HUES48 (cell line): ENCODE measurements around the gene IQSEC1.

ENCODE experiments used
- H3K27ac ChIP-seq: one replicate; pipeline ENCODE4 v1.7.0; 2013; ENCODE audit warnings: low read depth, low read length, inconsistent platforms
- H3K27me3 ChIP-seq: 2 replicates; pipeline ENCODE4 v1.6.1; 2013; ENCODE audit warnings: mild to moderate bottlenecking, low read length; ENCODE audit not compliant: control insufficient read depth, insufficient read depth
- H3K36me3 ChIP-seq: 2 replicates; pipeline ENCODE4 v1.6.1; 2013; ENCODE audit warnings: low read length; ENCODE audit not compliant: control insufficient read depth, insufficient read depth
- H3K4me1 ChIP-seq: 2 replicates; pipeline ENCODE4 v1.6.1; 2013; ENCODE audit warnings: mild to moderate bottlenecking, low read length; ENCODE audit not compliant: control insufficient read depth, insufficient read depth
- H3K4me3 ChIP-seq: 2 replicates; pipeline ENCODE4 v1.5.1; 2013; ENCODE audit warnings: mild to moderate bottlenecking, low read depth, low read length
- H3K9ac ChIP-seq: 2 replicates; pipeline ENCODE4 v1.6.1; 2013; ENCODE audit warnings: mild to moderate bottlenecking, low read depth, low read length, moderate library complexity
- H3K9me3 ChIP-seq: 2 replicates; pipeline ENCODE4 v1.6.1; 2013; ENCODE audit warnings: low read length; ENCODE audit not compliant: control insufficient read depth, insufficient read depth

The IQSEC1 gene

GRCh38 chr3:13008155-13008995 is 64.9 kb downstream of the IQSEC1 start:
- Histone ChIP-seq H3K4me1 (peaks cover 20% of the 10 kb centered on the region), H3K9ac (no peak overlapping the region)

GRCh38 chr3:13007251-13007941 is 65.8 kb downstream of the IQSEC1 start:
- Histone ChIP-seq H3K4me1 (peaks cover 24% of the 10 kb centered on the region), H3K9ac (no peak overlapping the region), H3K27me3 (no peaks in the 10 kb centered on the region), H3K4me3 (no peak overlapping the region), H3K36me3 (no peaks in the 10 kb centered on the region), H3K9me3 (no peaks in the 10 kb centered on the region), H3K27ac (no peak overlapping the region)

More at GRCh38 chr3:13008155-13008995, 64.9 kb downstream of the IQSEC1 start:
- Histone ChIP-seq H3K4me3 (no peak overlapping the region), H3K36me3 (no peaks in the 10 kb centered on the region), H3K27ac (no peak overlapping the region), H3K9me3 (no peaks in the 10 kb centered on the region), H3K27me3 (no peaks in the 10 kb centered on the region)

- Histone ChIP-seq H3K27me3 (no peaks in the 10 kb centered on the region), H3K9me3 (no peaks in the 10 kb centered on the region), H3K4me1 (peaks cover 22% of the 10 kb centered on the region), H3K4me3 (no peak overlapping the region), H3K27ac (no peak overlapping the region), H3K9ac (no peak overlapping the region), H3K36me3 (no peaks in the 10 kb centered on the region)
Measured at GRCh38 chr3:13006216-13006990, 66.8 kb downstream of the IQSEC1 start.

GRCh38 chr3:13005301-13005700 is 67.9 kb downstream of the IQSEC1 start:
- Histone ChIP-seq H3K27ac (no peak overlapping the region), H3K27me3 (no peaks in the 10 kb centered on the region), H3K36me3 (no peaks in the 10 kb centered on the region), H3K4me3 (no peak overlapping the region), H3K9ac (no peak overlapping the region), H3K9me3 (no peaks in the 10 kb centered on the region), H3K4me1 (peaks cover 15% of the 10 kb centered on the region)

- Histone ChIP-seq H3K27ac (no peak overlapping the region), H3K9me3 (no peaks in the 10 kb centered on the region), H3K9ac (no peak overlapping the region), H3K4me3 (no peak overlapping the region), H3K36me3 (no peaks in the 10 kb centered on the region), H3K27me3 (no peaks in the 10 kb centered on the region), H3K4me1 (peaks cover 15% of the 10 kb centered on the region)
Measured at GRCh38 chr3:13004376-13004775, 68.9 kb downstream of the IQSEC1 start.

DNA sequence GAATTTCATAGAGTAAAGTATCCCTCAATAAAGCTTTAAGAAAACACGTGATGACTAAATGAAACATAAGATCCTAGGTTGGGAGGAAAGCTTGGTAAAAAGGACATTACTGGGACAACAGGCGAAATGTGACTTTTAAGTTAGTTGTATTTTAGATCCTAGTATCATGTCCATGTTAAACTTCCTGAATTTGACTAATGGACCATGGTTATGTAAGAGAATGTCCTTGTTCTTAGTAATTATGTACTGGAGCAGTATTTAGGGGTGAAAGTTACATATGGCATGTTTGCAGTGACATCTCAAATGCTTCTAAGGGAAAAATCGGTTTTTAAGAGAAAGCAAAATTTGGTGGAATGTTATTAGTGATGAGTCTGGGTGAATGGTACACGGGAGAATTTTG is 69.6 kb downstream of the IQSEC1 start:
- Histone ChIP-seq H3K9ac (no peak overlapping the region), H3K27me3 (no peaks in the 10 kb centered on the region), H3K27ac (no peak overlapping the region), H3K4me3 (no peak overlapping the region), H3K9me3 (no peaks in the 10 kb centered on the region), H3K4me1 (peaks cover 15% of the 10 kb centered on the region), H3K36me3 (no peaks in the 10 kb centered on the region)

DNA sequence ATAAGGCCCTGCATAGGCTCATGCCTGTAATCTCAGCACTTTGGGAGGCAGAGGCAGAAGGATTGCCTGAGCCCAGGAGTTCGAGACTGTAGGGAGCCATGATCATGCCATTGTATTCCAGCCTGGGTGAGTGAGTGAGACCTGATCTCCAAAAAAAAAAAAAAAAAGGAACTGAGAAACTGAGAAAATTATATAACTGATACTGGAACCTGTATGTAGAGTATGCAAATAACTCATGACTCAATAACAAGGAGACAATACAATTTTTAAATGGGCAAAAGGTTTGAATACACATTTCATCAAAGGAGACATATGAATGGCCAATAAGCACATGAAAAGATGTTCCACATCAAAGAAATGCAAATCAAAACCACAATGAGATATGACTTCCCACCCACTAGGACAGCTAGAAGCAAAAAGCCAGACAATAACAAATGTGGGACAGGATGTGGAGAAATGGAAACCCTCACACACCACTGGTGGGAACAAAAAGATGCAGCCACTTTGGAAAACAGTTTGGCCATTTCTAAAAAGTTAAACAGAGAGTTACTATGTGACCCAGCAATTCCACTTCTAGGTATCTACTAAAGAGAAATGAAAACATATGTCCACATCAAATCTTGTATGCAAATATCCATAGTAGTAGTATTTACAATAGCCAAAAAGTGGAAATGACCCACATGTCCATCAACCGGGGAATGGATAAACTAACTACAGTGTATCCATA is 70.7 kb downstream of the IQSEC1 start:
- Histone ChIP-seq H3K9ac (no peak overlapping the region), H3K36me3 (no peaks in the 10 kb centered on the region), H3K27me3 (no peaks in the 10 kb centered on the region), H3K4me1 (peaks cover 15% of the 10 kb centered on the region), H3K9me3 (no peaks in the 10 kb centered on the region), H3K27ac (peak overlapping the region; percentile 54), H3K4me3 (no peak overlapping the region)

GRCh38 chr3:12999147-13000140 is 73.8 kb downstream of the IQSEC1 start:
- H3K27me3 ChIP-seq: no peaks in the 10 kb centered on the region
- no peak overlapping the region for H3K9ac ChIP-seq
- H3K9me3 ChIP-seq: no peaks in the 10 kb centered on the region
- no peak overlapping the region for H3K4me3 ChIP-seq
- peaks cover 18% of the 10 kb centered on the region for H3K4me1 ChIP-seq
- no peak overlapping the region for H3K27ac ChIP-seq
- H3K36me3 ChIP-seq: no peaks in the 10 kb centered on the region

DNA sequence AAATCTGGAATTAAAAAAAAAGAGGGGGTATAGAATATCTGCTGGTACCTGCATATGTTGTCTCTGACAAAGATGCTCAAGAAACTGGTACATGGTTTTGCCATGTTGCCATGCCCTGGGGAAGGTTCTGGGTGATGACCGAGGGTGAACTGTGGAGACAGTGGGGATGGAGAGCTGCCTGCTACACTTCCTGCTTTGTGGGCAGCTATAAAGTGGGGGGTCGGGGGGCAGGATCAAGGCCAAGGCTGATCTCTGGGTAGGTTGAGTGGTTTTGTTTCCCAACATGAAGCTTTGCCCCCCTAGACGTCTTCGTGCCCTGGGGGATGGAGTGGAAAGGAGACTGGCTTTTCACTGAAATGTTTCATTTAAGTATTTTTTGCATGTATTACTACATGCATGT is 74.6 kb downstream of the IQSEC1 start:
- peaks cover 1% of the 10 kb centered on the region; the same call in 1 of the 2 replicates for H3K27me3 ChIP-seq
- H3K9ac ChIP-seq: no peak overlapping the region
- H3K4me3 ChIP-seq: no peak overlapping the region
- peaks cover 13% of the 10 kb centered on the region; the same call in 1 of the 2 replicates for H3K4me1 ChIP-seq
- no peaks in the 10 kb centered on the region for H3K36me3 ChIP-seq
- no peaks in the 10 kb centered on the region for H3K9me3 ChIP-seq
- H3K27ac ChIP-seq: no peak overlapping the region
